MCF 10A (cell line): ENCODE measurements around the gene SORL1. TPM values are rescaled to one million over a fixed set of nuclear protein-coding genes. Genes with fewer than 3 reads are reported as not detected.

Source experiments
- BruUV-seq: library from RNA; stranded (reverse); fragments of 400-500 nt; replicated peaks from 2 replicates; lab custom pipeline; 2021; lab: Mats Ljungman, UMichigan
- CTCF ChIA-PET: fragments of 300-600 bp; sonication (Branson Sonifier 250); formaldehyde crosslinking; extraction: SDS; loops from one replicate; lab custom pipeline; 2021; ENCODE audit warnings: antibody characterized with exemption, inconsistent platforms; lab: Yijun Ruan, JAX
- POLR2A ChIA-PET: fragments of 300-600, 350-650 bp; sonication (Branson Sonifier 250); formaldehyde crosslinking; extraction: SDS; loops from one replicate; lab custom pipeline; 2020; ENCODE audit warnings: antibody characterized with exemption, inconsistent platforms; lab: Yijun Ruan, JAX
- DNase-seq: peaks from one replicate; pipeline ENCODE4 v3.0.0-alpha.2; 2018; ENCODE audit not compliant: unreplicated experiment
- H3K27ac Mint-ChIP-seq: one replicate; pipeline ENCODE4 v1.8.0; 2022; ENCODE audit warnings: mild to moderate bottlenecking, low read depth, mixed read lengths; ENCODE audit not compliant: unreplicated experiment
- H3K27me3 Mint-ChIP-seq: one replicate; pipeline ENCODE4 v1.8.0; 2022; ENCODE audit warnings: mixed read lengths; ENCODE audit not compliant: insufficient read depth, unreplicated experiment
- H3K36me3 Mint-ChIP-seq: one replicate; pipeline ENCODE4 v1.8.0; 2022; ENCODE audit warnings: mild to moderate bottlenecking, moderate library complexity, mixed read lengths; ENCODE audit not compliant: insufficient read depth, unreplicated experiment
- H3K4me1 Mint-ChIP-seq: one replicate; pipeline ENCODE4 v1.8.0; 2022; ENCODE audit warnings: mixed read lengths; ENCODE audit not compliant: insufficient read depth, unreplicated experiment
- H3K4me3 Mint-ChIP-seq: one replicate; pipeline ENCODE4 v1.8.0; 2022; ENCODE audit warnings: mild to moderate bottlenecking, moderate library complexity, mixed read lengths; ENCODE audit not compliant: unreplicated experiment
- H3K9me3 Mint-ChIP-seq: one replicate; pipeline ENCODE4 v1.8.0; 2022; ENCODE audit warnings: mixed read lengths; ENCODE audit not compliant: unreplicated experiment
- CTCF ChIP-seq: fragments of 200-600 bp; IDR thresholded peaks from one replicate; pipeline ENCODE4 v1.8.0; 2022; ENCODE audit warnings: antibody characterized with exemption, mild to moderate bottlenecking; ENCODE audit not compliant: unreplicated experiment
- intact Hi-C: fragments of 100-400 bp; cut with micrococcal nuclease; formaldehyde crosslinking; loops from 2 replicates; pipeline ENCODE4 v1.14.1; 2022
- total RNA-seq: library from RNA; stranded (reverse); gene quantifications from 2 replicates; pipeline ENCODE4 v1.2.3, GENCODE V29; 2022

SORL1 gene
- total RNA-seq, 1 experiment from 2014 or later, result 5.9 TPM

- ChIA-PET POLR2A (no interaction called here), CTCF (interaction anchor here (0.6 to 1.2 kb wide), 2 partner anchors 9 to 1435 kb away, joined by 3 to 4 read pairs; no protein-coding TSS in a partner anchor)
Observed at GRCh38 chr11:121670805-121671282, 218.7 kb downstream of the SORL1 start.

GRCh38 chr11:121671283-121672168 is 219.4 kb downstream of the SORL1 start:
- Mint-ChIP-seq H3K27me3 (no peaks in the 10 kb centered on the region), H3K27ac (no peak overlapping the region), H3K4me3 (no peak overlapping the region), H3K36me3 (no peaks in the 10 kb centered on the region), H3K9me3 (no peaks in the 10 kb centered on the region), H3K4me1 (no peaks in the 10 kb centered on the region)
- intact Hi-C loops, result no loop called here
- ChIA-PET POLR2A (interaction anchor here (0.7 kb wide), 2 partner anchors 405 to 536 kb away, joined by 3 to 4 read pairs; no protein-coding TSS in a partner anchor), CTCF (interaction anchor here (0.7 to 1.2 kb wide), 2 partner anchors 8 to 27 kb away, joined by 4 to 5 read pairs; no protein-coding TSS in a partner anchor)
- no peak for DNase-seq
- BruUV-seq, result no TSS peak
- TF ChIP-seq CTCF, result no peak

More at GRCh38 chr11:121670805-121671282, 218.7 kb downstream of the SORL1 start:
- DNase-seq, result no peak
- no peak for TF ChIP-seq CTCF
- Mint-ChIP-seq H3K9me3 (no peaks in the 10 kb centered on the region), H3K27ac (no peak overlapping the region), H3K4me3 (no peak overlapping the region), H3K27me3 (no peaks in the 10 kb centered on the region), H3K36me3 (no peaks in the 10 kb centered on the region), H3K4me1 (no peaks in the 10 kb centered on the region)
- intact Hi-C loops, result no loop called here
- BruUV-seq, result no TSS peak

GRCh38 chr11:121672630-121673487 is 220.7 kb downstream of the SORL1 start:
- no peak for TF ChIP-seq CTCF
- Mint-ChIP-seq H3K36me3 (no peaks in the 10 kb centered on the region), H3K27ac (no peak overlapping the region), H3K9me3 (no peaks in the 10 kb centered on the region), H3K27me3 (no peaks in the 10 kb centered on the region), H3K4me3 (no peak overlapping the region), H3K4me1 (no peaks in the 10 kb centered on the region)
- ChIA-PET POLR2A (interaction anchor here (1.2 kb wide), 1 partner anchor 18 kb away, joined by 4 read pairs; no protein-coding TSS in a partner anchor), CTCF (interaction anchor here (1.0 kb wide), 1 partner anchor 530 kb away, joined by 4 read pairs; no protein-coding TSS in a partner anchor)
- no TSS peak for BruUV-seq
- DNase-seq, result no peak
- intact Hi-C loops, result no loop called here
